Measurements from ENCODE around the gene ADCY5. TPM values are rescaled to one million over a fixed set of nuclear protein-coding genes. Genes with fewer than 3 reads are reported as not detected.

ADCY5 gene
- total RNA-seq, 1 experiment from 2014 or later, result 0.49 TPM

- Histone ChIP-seq H3K9me2 (ENCODE audit: insufficient read depth) (no peaks in the 10 kb centered on the region), H2AFZ (ENCODE audit: low read depth, low read length, poor library complexity, severe bottlenecking) (no peak overlapping the region), H3K9me3 (ENCODE audit: control insufficient read depth in 1 of 2, insufficient read depth in 1 of 2, low read depth in 1 of 2, low read length in 2 of 2) (no peaks in the 10 kb centered on the region), H3K9ac (ENCODE audit: low read length) (no peak overlapping the region), H3K27me3 (ENCODE audit: insufficient read depth, low read length) (peaks cover 9% of the 10 kb centered on the region; the same call in 1 of the 2 replicates), H3K4me2 (ENCODE audit: low read length) (no peak overlapping the region), H4K20me1 (ENCODE audit: insufficient read depth) (no peaks in the 10 kb centered on the region), H3K4me1 (ENCODE audit: control insufficient read depth in 1 of 2, insufficient read depth in 2 of 2, low read length in 2 of 2) (peaks cover 4 to 10% of the 10 kb centered on the region in 2 experiments; a peak in 2 of 4 replicates), H3K27ac (ENCODE audit: low read depth, low read length) (no peak overlapping the region), H3K36me3 (ENCODE audit: control insufficient read depth in 1 of 2, insufficient read depth in 2 of 2, low read length in 2 of 2) (no peaks in the 10 kb centered on the region), H3K79me2 (ENCODE audit: insufficient read depth, low read length) (no peaks in the 10 kb centered on the region), H3K4me3 (replicated peaks in 1 of 2; ENCODE audit: low read depth in 1 of 2, low read length in 2 of 2) (no peak overlapping the region)
- intact Hi-C loops (cut with micrococcal nuclease), result no loop called here
- ChIA-PET POLR2A (interaction anchor here (0.6 kb wide), 1 partner anchor 26 kb away, joined by 3 read pairs; no protein-coding TSS in a partner anchor), RAD21 (ENCODE audit: low non-redundant PET in 1 of 2, low total read pairs in 2 of 2, uncharacterized antibody in 2 of 2, unreplicated experiment in 2 of 2) (no interaction called here), CTCF (no interaction called here)
- no peak for TF ChIP-seq EZH2 (IDR thresholded peaks at IDR 0.05)
- TF ChIP-seq FOSL1 (IDR thresholded peaks at IDR 0.05; ENCODE audit: low read depth), result no peak
- TF ChIP-seq EGR1 (IDR thresholded peaks at IDR 0.05; ENCODE audit: low read depth), result no peak
- TF ChIP-seq SP1 (IDR thresholded peaks at IDR 0.05; ENCODE audit: low read depth), result no peak
- no peak for TF ChIP-seq YY1 (IDR thresholded peaks at IDR 0.05; ENCODE audit: extremely low read depth, insufficient replicate concordance, low read depth, low read length)
- no peak for TF ChIP-seq POLR2AphosphoS5 (IDR thresholded peaks at IDR 0.05; ENCODE audit: low read depth, low read length)
- BruUV-seq (replicated peaks), result no TSS peak
- no peak for DNase-seq (ENCODE audit: low read depth, low spot score)
- no peak for ATAC-seq
Measured at GRCh38 chr3:123349566-123350435, 99.1 kb downstream of the ADCY5 start.

- H3K27me3 ChIP-seq (ENCODE audit: insufficient read depth, low read length), result peaks cover 9% of the 10 kb centered on the region; the same call in 1 of the 2 replicates
- H3K4me2 ChIP-seq (ENCODE audit: low read length), result no peak overlapping the region
- BruUV-seq (replicated peaks), result no TSS peak
- ChIA-PET CTCF (no interaction called here), POLR2A (no interaction called here), RAD21 (ENCODE audit: low non-redundant PET in 1 of 2, low total read pairs in 2 of 2, uncharacterized antibody in 2 of 2, unreplicated experiment in 2 of 2) (no interaction called here)
- no peak overlapping the region for H2AFZ ChIP-seq (ENCODE audit: low read depth, low read length, poor library complexity, severe bottlenecking)
- no peak for ATAC-seq
- DNase-seq (ENCODE audit: low read depth, low spot score), result no peak
- intact Hi-C loops (cut with micrococcal nuclease), result no loop called here
- no peaks in the 10 kb centered on the region for H4K20me1 ChIP-seq (ENCODE audit: insufficient read depth)
- no peak overlapping the region for H3K4me3 ChIP-seq (replicated peaks in 1 of 2; ENCODE audit: low read depth in 1 of 2, low read length in 2 of 2)
- peaks cover 4 to 10% of the 10 kb centered on the region in 2 experiments; a peak in 2 of 4 replicates for H3K4me1 ChIP-seq (ENCODE audit: control insufficient read depth in 1 of 2, insufficient read depth in 2 of 2, low read length in 2 of 2)
- H3K9me3 ChIP-seq (ENCODE audit: control insufficient read depth in 1 of 2, insufficient read depth in 1 of 2, low read depth in 1 of 2, low read length in 2 of 2), result no peaks in the 10 kb centered on the region
- H3K9me2 ChIP-seq (ENCODE audit: insufficient read depth), result no peaks in the 10 kb centered on the region
- H3K36me3 ChIP-seq (ENCODE audit: control insufficient read depth in 1 of 2, insufficient read depth in 2 of 2, low read length in 2 of 2), result no peaks in the 10 kb centered on the region
- H3K27ac ChIP-seq (ENCODE audit: low read depth, low read length), result no peak overlapping the region
- H3K79me2 ChIP-seq (ENCODE audit: insufficient read depth, low read length), result no peaks in the 10 kb centered on the region
- H3K9ac ChIP-seq (ENCODE audit: low read length), result no peak overlapping the region
- TF ChIP-seq ZBTB33 (IDR thresholded peaks at IDR 0.05; ENCODE audit: extremely low read depth, insufficient replicate concordance, low read length) (no peak), POLR2A (IDR thresholded peaks at IDR 0.05; ENCODE audit: borderline replicate concordance, extremely low read depth, insufficient read depth, insufficient read length) (no peak), JUND (IDR thresholded peaks at IDR 0.05) (no peak), MAX (IDR thresholded peaks at IDR 0.05) (no peak), EZH2phosphoT487 (IDR thresholded peaks at IDR 0.05; ENCODE audit: borderline replicate concordance) (no peak), ZFX (IDR thresholded peaks at IDR 0.05) (no peak), RAD21 (IDR thresholded peaks at IDR 0.05; ENCODE audit: low read depth) (no peak), EGR1 (IDR thresholded peaks at IDR 0.05; ENCODE audit: low read depth) (no peak), SRF (IDR thresholded peaks at IDR 0.05; ENCODE audit: low read depth) (no peak), TCF7L2 (IDR thresholded peaks at IDR 0.05; ENCODE audit: borderline replicate concordance, extremely low read depth, insufficient read depth, insufficient read length) (no peak), FOSL1 (IDR thresholded peaks at IDR 0.05; ENCODE audit: low read depth) (no peak), YY1 (IDR thresholded peaks at IDR 0.05; ENCODE audit: extremely low read depth, insufficient replicate concordance, low read depth, low read length) (no peak), CBX3 (IDR thresholded peaks at IDR 0.05; ENCODE audit: low read depth) (no peak), EZH2 (IDR thresholded peaks at IDR 0.05) (no peak), ATF3 (IDR thresholded peaks at IDR 0.05) (no peak)
Measured at GRCh38 chr3:123349201-123349535, 99.7 kb downstream of the ADCY5 start.
